Measurements from ENCODE around the gene TMEM222. TPM values are rescaled to one million over a fixed set of nuclear protein-coding genes. Genes with fewer than 3 reads are reported as not detected.

The TMEM222 gene
- total RNA-seq, 1 donor, result 17.3 TPM

DNA sequence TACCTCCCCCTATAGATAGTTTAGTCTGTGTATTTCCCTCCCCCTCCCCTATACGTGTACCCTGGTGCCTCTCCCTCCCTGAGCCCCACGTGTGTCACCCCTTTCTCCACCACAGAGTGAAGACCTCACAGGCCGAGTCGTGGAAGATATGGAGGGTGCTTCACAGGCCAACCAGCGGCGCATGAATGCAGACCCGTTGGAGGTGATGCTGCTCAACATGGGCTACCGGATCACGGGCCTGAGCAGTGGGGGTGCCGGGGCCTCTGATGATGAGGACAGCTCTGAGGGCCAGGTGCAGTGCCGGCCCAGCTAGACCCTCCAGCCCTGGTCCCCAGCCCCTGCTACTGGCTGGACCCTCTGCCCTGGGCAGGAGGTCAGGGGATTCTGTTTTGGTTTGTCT is 15.9 kb upstream of the TMEM222 start:
- no peak overlapping the region for H3K4me3 ChIP-seq (ENCODE audit: low read depth, low read length)
- TF ChIP-seq, protein P1, sequence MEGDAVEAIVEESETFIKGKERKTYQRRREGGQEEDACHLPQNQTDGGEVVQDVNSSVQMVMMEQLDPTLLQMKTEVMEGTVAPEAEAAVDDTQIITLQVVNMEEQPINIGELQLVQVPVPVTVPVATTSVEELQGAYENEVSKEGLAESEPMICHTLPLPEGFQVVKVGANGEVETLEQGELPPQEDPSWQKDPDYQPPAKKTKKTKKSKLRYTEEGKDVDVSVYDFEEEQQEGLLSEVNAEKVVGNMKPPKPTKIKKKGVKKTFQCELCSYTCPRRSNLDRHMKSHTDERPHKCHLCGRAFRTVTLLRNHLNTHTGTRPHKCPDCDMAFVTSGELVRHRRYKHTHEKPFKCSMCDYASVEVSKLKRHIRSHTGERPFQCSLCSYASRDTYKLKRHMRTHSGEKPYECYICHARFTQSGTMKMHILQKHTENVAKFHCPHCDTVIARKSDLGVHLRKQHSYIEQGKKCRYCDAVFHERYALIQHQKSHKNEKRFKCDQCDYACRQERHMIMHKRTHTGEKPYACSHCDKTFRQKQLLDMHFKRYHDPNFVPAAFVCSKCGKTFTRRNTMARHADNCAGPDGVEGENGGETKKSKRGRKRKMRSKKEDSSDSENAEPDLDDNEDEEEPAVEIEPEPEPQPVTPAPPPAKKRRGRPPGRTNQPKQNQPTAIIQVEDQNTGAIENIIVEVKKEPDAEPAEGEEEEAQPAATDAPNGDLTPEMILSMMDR (IDR thresholded peaks at IDR 0.05; ENCODE audit: insufficient read depth, low read depth, low read length), result no peak
- DNase-seq (ENCODE audit: low read depth), result no peak

DNA sequence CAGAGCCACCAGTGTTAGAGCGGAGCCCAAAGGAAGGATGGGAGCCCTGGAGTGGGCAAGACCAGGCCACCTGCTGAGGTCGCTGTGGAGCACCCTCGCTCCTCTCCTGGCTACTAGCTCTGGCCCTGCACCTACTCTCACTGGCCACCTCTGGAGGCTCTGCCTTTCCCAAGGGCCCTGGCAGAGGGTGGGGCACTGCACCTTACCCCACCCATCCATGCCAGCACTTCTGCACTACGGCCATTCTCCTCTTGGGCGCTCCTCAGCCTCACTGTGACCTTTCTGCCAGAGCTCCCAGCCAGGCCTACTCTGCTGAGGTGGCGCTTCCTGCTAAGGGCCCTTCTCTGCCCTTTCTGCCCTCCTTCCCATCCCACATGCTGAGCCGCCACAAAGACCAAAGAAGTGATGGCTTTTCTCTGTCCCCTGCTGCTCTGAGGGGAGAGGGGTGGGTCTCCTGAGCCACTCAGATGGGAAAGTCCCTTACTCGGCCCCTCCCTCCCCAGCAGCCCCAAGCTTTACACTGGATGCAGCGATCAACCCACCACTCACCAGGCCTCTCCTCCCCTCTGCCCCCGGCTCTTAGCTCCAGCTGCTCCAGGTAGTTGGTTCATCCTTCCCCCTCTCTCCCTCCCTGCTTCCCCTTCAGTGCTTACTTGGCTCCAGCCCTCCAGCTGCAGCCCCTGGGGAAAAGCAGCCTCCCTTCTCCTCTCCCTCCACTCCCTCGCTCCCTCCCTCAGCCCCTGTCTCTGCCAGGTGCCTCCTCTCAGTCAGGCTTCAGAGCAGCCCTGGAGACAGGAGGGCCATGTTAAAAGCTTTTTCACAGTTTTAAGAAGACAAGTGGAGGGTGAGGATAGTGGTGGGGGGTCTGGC is 14.8 kb upstream of the TMEM222 start:
- DNase-seq (ENCODE audit: low read depth), result no peak
- TF ChIP-seq, protein P1 (IDR thresholded peaks at IDR 0.05; ENCODE audit: insufficient read depth, low read depth, low read length), result no peak
- H3K4me3 ChIP-seq (ENCODE audit: low read depth, low read length), result no peak overlapping the region

DNA sequence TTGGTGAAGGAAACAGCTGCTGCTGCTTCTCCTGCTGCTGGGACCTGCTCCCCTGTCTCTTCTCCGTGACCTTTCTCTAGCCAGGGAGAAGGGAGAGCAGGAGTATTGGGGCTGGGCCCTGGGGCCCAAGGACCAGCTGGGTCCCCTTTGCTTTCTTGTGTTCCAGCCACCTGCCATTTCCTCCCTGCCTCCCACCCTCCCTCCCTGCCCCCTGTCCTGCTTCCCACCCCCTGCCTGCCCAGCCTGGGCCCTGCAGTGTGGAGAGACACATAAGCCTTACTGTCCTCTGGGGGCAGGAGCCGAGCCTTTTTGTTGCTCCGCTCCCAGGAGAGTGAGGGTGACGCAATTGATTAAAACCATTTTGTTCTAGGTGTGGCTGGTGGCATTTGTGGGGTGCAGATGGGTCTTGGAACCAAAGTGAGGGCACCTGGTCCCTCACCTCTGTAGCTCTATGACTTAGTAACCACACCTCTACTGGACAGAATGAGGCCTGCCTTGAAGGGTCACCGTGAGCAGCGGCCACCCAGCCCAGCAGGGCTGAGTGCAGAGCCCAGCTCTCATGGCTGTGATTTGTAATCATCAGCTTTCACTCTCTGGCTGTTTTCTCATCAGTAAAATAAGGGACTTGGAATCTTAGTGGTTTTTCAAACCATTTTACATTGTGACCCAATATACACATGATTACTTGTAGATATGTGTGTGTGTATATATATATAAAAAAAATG is 13.9 kb upstream of the TMEM222 start:
- TF ChIP-seq, protein P1 (IDR thresholded peaks at IDR 0.05; ENCODE audit: insufficient read depth, low read depth, low read length), result no peak
- no peak for DNase-seq (ENCODE audit: low read depth)
- no peak overlapping the region for H3K4me3 ChIP-seq (ENCODE audit: low read depth, low read length)

DNA sequence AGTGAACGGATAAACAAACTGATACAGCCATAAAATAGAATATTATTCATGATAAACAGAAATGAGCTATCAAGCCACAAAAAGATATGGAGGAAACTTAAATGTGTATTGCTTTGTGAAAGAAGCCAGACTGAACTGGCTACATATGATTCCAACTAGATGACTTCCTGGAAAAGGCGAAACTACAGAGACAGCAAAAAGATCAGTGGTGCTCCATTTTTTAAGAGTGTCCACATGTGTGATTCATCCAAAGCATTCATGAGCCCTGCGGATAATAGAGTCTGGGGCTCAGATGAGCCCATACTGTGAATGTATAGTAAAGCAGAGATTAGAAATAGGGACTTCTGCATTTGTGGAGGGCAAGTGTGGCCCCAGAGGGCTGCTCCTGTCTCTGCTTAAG is 7.8 kb upstream of the TMEM222 start:
- no peak overlapping the region for H3K4me3 ChIP-seq (ENCODE audit: low read depth, low read length)
- TF ChIP-seq, protein P1 (IDR thresholded peaks at IDR 0.05; ENCODE audit: insufficient read depth, low read depth, low read length), result no peak
- no peak for DNase-seq (ENCODE audit: low read depth)

DNA sequence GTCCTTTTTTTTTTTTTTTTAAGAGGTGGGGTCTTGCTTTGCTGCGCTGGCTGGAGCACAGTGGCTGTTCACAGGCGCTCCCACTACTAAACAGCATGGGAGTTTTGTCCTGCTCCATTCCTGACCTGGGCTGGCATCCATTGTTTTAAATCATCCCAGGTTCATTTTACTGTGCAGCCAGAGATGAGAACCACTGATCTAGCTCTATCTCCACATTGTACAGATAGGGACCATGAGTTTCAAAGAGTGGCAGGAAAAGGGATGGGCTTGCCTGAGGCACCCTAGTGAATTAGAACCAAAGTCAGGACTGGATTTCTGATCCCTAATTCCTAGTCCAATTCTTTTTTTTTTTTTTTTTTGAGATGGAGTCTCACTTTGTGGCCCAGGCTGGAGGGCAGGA is 7.2 kb upstream of the TMEM222 start:
- TF ChIP-seq, protein P1 (IDR thresholded peaks at IDR 0.05; ENCODE audit: insufficient read depth, low read depth, low read length), result no peak
- DNase-seq (ENCODE audit: low read depth), result no peak
- H3K4me3 ChIP-seq (ENCODE audit: low read depth, low read length), result no peak overlapping the region

DNA sequence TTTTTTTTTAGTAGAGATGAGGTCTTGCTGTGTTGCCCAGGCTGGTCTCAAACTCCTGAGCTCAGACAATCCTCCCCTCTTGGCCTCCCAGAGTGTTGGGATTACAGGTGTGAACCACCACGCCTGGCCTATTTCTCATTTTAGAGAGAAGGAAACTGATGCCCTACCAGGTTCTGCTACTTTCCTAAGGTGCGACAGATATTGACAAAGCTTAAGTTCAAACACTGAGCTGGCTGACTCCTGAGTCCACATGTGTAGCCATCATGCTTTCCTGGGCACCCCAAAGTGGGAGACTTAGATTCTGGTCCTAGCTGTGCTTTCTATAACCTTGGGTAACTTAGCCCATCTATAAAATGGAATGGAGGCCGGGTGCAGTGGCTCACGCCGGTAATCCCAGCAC is 5.1 kb upstream of the TMEM222 start:
- no peak for DNase-seq (ENCODE audit: low read depth)
- no peak overlapping the region for H3K4me3 ChIP-seq (ENCODE audit: low read depth, low read length)
- TF ChIP-seq, protein P1 (IDR thresholded peaks at IDR 0.05; ENCODE audit: insufficient read depth, low read depth, low read length), result no peak
